Cardiac fibroblast (primary cell): ENCODE results near the gene KCNQ1.

ENCODE experiments used
- DNase-seq, 2 donors: peaks; one replicate each; pipeline versions ENCODE4 v3.0.0 to v3.0.0-alpha.2; 2010; ENCODE audit warnings: low read depth in 2 of 2
- H3K4me3 ChIP-seq, 2 donors: replicated peaks in 1 of 2; 1 replicate in 1 of 2; 2 replicates in 1 of 2; pipeline ENCODE4 v1.5.1; 2011; ENCODE audit warnings: low read depth in 2 of 2, low read length in 2 of 2, mild to moderate bottlenecking in 2 of 2, moderate library complexity in 1 of 2
- CTCF ChIP-seq: IDR thresholded peaks from one replicate; pipeline ENCODE4 v1.5.1; 2011; ENCODE audit warnings: low read depth, mild to moderate bottlenecking, low read length, inconsistent platforms

KCNQ1 gene

GRCh38 chr11:2754008-2754407 is 309.2 kb downstream of the KCNQ1 start:
- TF ChIP-seq CTCF = no peak
- no peak for DNase-seq
- no peak overlapping the region for H3K4me3 ChIP-seq

- no peak for TF ChIP-seq CTCF
- no peak overlapping the region for H3K4me3 ChIP-seq
- DNase-seq = no peak
Observed at GRCh38 chr11:2755071-2755470, 310.3 kb downstream of the KCNQ1 start.

GRCh38 chr11:2758751-2759150 is 313.9 kb downstream of the KCNQ1 start:
- no peak for TF ChIP-seq CTCF
- H3K4me3 ChIP-seq = no peak overlapping the region
- DNase-seq = no peak

GRCh38 chr11:2759228-2760195 is 314.7 kb downstream of the KCNQ1 start:
- no peak for DNase-seq
- TF ChIP-seq CTCF = no peak
- H3K4me3 ChIP-seq = no peak overlapping the region

- no peak overlapping the region for H3K4me3 ChIP-seq
- no peak for TF ChIP-seq CTCF
- no peak for DNase-seq
Observed at GRCh38 chr11:2760196-2760871, 315.5 kb downstream of the KCNQ1 start.

GRCh38 chr11:2761131-2762030 is 316.6 kb downstream of the KCNQ1 start:
- no peak for TF ChIP-seq CTCF
- H3K4me3 ChIP-seq = no peak overlapping the region
- DNase-seq = no peak
